Measurements from ENCODE around the gene GPR63. TPM values are rescaled to one million over a fixed set of nuclear protein-coding genes. Genes with fewer than 3 reads are reported as not detected.

The GPR63 gene
- total and polyA plus RNA-seq, 2 donors (not counting 3 experiments of a cell fraction or from before 2014, with no cell fraction given), result 0.06 to 0.13 TPM

DNA sequence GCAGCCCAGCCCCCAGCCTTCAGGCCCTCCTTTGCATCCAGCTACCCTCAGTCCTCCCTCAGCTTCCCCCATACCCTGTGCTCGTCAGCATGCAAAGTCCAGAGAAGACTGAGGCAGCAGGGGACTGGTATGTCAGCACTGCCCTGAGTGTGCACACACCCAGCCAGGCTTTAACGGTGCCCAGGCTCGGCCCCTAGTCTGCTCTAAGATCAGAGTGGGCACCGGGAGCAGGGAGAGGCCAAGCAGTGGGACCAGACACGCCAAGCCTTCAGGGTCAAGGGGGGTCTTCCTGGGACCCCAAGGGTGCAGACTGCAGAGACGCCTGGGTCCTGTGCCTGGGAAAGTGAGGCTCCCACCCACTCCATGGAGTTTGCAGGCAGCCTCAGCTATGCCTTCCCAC lies 74.7 kb downstream of the GPR63 start:
- Histone ChIP-seq H3K9me3 (replicated peaks; ENCODE audit: control insufficient read depth, insufficient read depth, low read length) (no peaks in the 10 kb centered on the region), H3K4me2 (ENCODE audit: insufficient read depth, low read length) (no peak overlapping the region), H3K9me1 (replicated peaks; ENCODE audit: control insufficient read depth, extremely low read depth, insufficient read depth, low read length) (no peaks in the 10 kb centered on the region), H3K4me3 (replicated peaks in 1 of 3; ENCODE audit: insufficient read depth in 1 of 3, low read depth in 1 of 3, low read length in 3 of 3) (no peak overlapping the region), H3K4me1 (ENCODE audit: control insufficient read depth, extremely low read depth, insufficient read depth, low read length) (no peaks in the 10 kb centered on the region), H3K36me3 (ENCODE audit: control insufficient read depth in 2 of 2, extremely low read depth in 1 of 2, insufficient read depth in 2 of 2, low read length in 2 of 2) (no peaks in the 10 kb centered on the region), H3K79me2 (ENCODE audit: control insufficient read depth, insufficient read depth, low read length) (no peaks in the 10 kb centered on the region), H3K27me3 (ENCODE audit: control insufficient read depth in 2 of 2, insufficient read depth in 2 of 2, low read length in 2 of 2) (no peaks in the 10 kb centered on the region), H3K27ac (ENCODE audit: insufficient read depth, low read depth, low read length) (no peak overlapping the region), H3K9ac (replicated peaks; ENCODE audit: extremely low read depth, insufficient read depth, low read length) (no peak overlapping the region), H4K20me1 (replicated peaks; ENCODE audit: control insufficient read depth, extremely low read depth, insufficient read depth, low read length) (no peaks in the 10 kb centered on the region), H2AFZ (ENCODE audit: low read depth, low read length) (no peak overlapping the region)
- FAIRE-seq, result no peak
- dilution Hi-C loops (cut with MboI; ENCODE audit: extremely low pct_ligation_motif_present, low sequenced_read_pairs) (no loop called here), intact Hi-C loops (cut with micrococcal nuclease) (no loop called here)
- no peak for DNase-seq (ENCODE audit: low read depth, low spot score)
- ChIA-PET POLR2A (no interaction called here), CTCF (no interaction called here)
- BruUV-seq (replicated peaks), result no TSS peak
- TF ChIP-seq EZH2 (IDR thresholded peaks at IDR 0.05; ENCODE audit: borderline replicate concordance, low read depth, low read length, severe bottlenecking) (no peak), POLR2AphosphoS5 (IDR thresholded peaks at IDR 0.05; ENCODE audit: insufficient read depth, low read depth, low read length) (no peak), POLR2A (IDR thresholded peaks at IDR 0.05; ENCODE audit: low read depth, low read length) (no peak), MYC (IDR thresholded peaks at IDR 0.05; ENCODE audit: low read depth, low read length) (no peak)
- TF ChIP-seq, protein P1, sequence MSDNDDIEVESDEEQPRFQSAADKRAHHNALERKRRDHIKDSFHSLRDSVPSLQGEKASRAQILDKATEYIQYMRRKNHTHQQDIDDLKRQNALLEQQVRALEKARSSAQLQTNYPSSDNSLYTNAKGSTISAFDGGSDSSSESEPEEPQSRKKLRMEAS (IDR thresholded peaks at IDR 0.05; ENCODE audit: insufficient read depth, insufficient read length), result no peak

DNA sequence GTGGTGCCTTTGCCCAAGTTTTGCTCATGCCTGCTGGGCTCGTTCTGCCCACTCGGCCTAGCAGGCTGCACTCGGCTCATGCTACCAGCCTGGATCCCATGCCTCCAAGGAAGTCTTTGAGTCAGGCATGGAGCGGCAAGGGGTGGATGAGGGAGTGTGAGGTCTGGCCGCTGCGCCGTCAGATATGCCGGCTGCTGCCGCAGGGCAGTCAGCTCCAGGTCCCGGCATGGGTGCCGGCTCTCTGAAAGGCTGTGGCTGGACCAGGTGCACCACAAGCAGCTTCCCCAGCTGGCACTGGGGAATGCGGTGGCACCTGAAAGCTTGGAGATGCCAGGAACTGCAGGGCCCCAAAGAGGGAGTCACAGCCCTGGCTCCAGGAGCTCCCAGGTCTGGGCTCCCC lies 75.5 kb downstream of the GPR63 start:
- dilution Hi-C loops (cut with MboI; ENCODE audit: extremely low pct_ligation_motif_present, low sequenced_read_pairs), result no loop called here
- POLR2A ChIA-PET, result no interaction called here
- no peaks in the 10 kb centered on the region for H3K79me2 ChIP-seq (ENCODE audit: control insufficient read depth, insufficient read depth, low read length)
- H2AFZ ChIP-seq (ENCODE audit: low read depth, low read length), result no peak overlapping the region
- H3K9me1 ChIP-seq (replicated peaks; ENCODE audit: control insufficient read depth, extremely low read depth, insufficient read depth, low read length), result no peaks in the 10 kb centered on the region
- FAIRE-seq (no peak), DNase-seq (ENCODE audit: low read depth, low spot score) (no peak)
- H3K27me3 ChIP-seq (ENCODE audit: control insufficient read depth in 2 of 2, insufficient read depth in 2 of 2, low read length in 2 of 2), result no peaks in the 10 kb centered on the region
- intact Hi-C loops (cut with micrococcal nuclease), result no loop called here
- CTCF ChIA-PET, result no interaction called here
- H3K9me3 ChIP-seq (replicated peaks; ENCODE audit: control insufficient read depth, insufficient read depth, low read length), result no peaks in the 10 kb centered on the region
- no TSS peak for BruUV-seq (replicated peaks)
- H3K36me3 ChIP-seq (ENCODE audit: control insufficient read depth in 2 of 2, extremely low read depth in 1 of 2, insufficient read depth in 2 of 2, low read length in 2 of 2), result no peaks in the 10 kb centered on the region
- no peak overlapping the region for H3K4me3 ChIP-seq (replicated peaks in 1 of 3; ENCODE audit: insufficient read depth in 1 of 3, low read depth in 1 of 3, low read length in 3 of 3)
- H3K4me1 ChIP-seq (ENCODE audit: control insufficient read depth, extremely low read depth, insufficient read depth, low read length), result no peaks in the 10 kb centered on the region
- H3K27ac ChIP-seq (ENCODE audit: insufficient read depth, low read depth, low read length), result no peak overlapping the region
- TF ChIP-seq POLR2AphosphoS5 (IDR thresholded peaks at IDR 0.05; ENCODE audit: insufficient read depth, low read depth, low read length) (no peak), JUN (IDR thresholded peaks at IDR 0.05; ENCODE audit: borderline replicate concordance, insufficient read depth, insufficient read length, low read depth) (no peak), GATA2 (IDR thresholded peaks at IDR 0.05; ENCODE audit: insufficient read depth, insufficient read length, low read depth, low read length) (no peak), EZH2 (IDR thresholded peaks at IDR 0.05; ENCODE audit: borderline replicate concordance, low read depth, low read length, severe bottlenecking) (no peak)
- TF ChIP-seq, protein P1 (IDR thresholded peaks at IDR 0.05; ENCODE audit: insufficient read depth, insufficient read length), result no peak
- TF ChIP-seq, protein P2, sequence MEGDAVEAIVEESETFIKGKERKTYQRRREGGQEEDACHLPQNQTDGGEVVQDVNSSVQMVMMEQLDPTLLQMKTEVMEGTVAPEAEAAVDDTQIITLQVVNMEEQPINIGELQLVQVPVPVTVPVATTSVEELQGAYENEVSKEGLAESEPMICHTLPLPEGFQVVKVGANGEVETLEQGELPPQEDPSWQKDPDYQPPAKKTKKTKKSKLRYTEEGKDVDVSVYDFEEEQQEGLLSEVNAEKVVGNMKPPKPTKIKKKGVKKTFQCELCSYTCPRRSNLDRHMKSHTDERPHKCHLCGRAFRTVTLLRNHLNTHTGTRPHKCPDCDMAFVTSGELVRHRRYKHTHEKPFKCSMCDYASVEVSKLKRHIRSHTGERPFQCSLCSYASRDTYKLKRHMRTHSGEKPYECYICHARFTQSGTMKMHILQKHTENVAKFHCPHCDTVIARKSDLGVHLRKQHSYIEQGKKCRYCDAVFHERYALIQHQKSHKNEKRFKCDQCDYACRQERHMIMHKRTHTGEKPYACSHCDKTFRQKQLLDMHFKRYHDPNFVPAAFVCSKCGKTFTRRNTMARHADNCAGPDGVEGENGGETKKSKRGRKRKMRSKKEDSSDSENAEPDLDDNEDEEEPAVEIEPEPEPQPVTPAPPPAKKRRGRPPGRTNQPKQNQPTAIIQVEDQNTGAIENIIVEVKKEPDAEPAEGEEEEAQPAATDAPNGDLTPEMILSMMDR (IDR thresholded peaks at IDR 0.05; ENCODE audit: extremely low read depth in 1 of 2, insufficient read depth in 1 of 2, low read depth in 1 of 2, low read length in 2 of 2), result no peak
- H4K20me1 ChIP-seq (replicated peaks; ENCODE audit: control insufficient read depth, extremely low read depth, insufficient read depth, low read length), result no peaks in the 10 kb centered on the region
- no peak overlapping the region for H3K9ac ChIP-seq (replicated peaks; ENCODE audit: extremely low read depth, insufficient read depth, low read length)
- no peak overlapping the region for H3K4me2 ChIP-seq (ENCODE audit: insufficient read depth, low read length)
